Mucosa of descending colon (tissue), 3 donors: ENCODE measurements around the gene MFGE8. TPM values are rescaled to one million over a fixed set of nuclear protein-coding genes. Genes with fewer than 3 reads are reported as not detected.
A peak's percentile ranks its signal among the peaks of the same experiment; 100 is the strongest.

Experiments
- ATAC-seq: fragments of 200-7000 bp; cut with Tn5 transposase; one replicate; pipeline ENCODE4 v1.9.1; 2020; ENCODE audit warnings: mild to moderate bottlenecking, moderate library complexity
- DNase-seq, 3 donors: peaks; one replicate each; pipeline ENCODE4 v3.0.0-alpha.2; 2020
- H3K36me3 ChIP-seq: fragments of 200-600 bp; one replicate; pipeline ENCODE4 v1.8.0; 2021; ENCODE audit warnings: low read depth, mild to moderate bottlenecking
- H3K4me1 ChIP-seq: fragments of 200-600 bp; one replicate; pipeline ENCODE4 v1.8.0; 2021; ENCODE audit warnings: low read depth, mild to moderate bottlenecking
- H3K4me3 ChIP-seq: fragments of 200-600 bp; one replicate; pipeline ENCODE4 v1.8.0; 2021; ENCODE audit warnings: mild to moderate bottlenecking
- H3K9me3 ChIP-seq: fragments of 200-600 bp; one replicate; pipeline ENCODE4 v1.8.0; 2021; ENCODE audit warnings: mild to moderate bottlenecking
- intact Hi-C, 2 donors: fragments of 100-400 bp; cut with DNase I in 1 of 2; cut with micrococcal nuclease in 1 of 2; formaldehyde crosslinking; loops; one replicate each; pipeline versions ENCODE4 v1.11.0 to v1.11.1; 2022; cut with DNase I, micrococcal nuclease
- total RNA-seq, 3 donors: library from RNA; stranded (reverse); fragmentation: NEBNext Ultra II Directional in 2 of 3; extraction: Animal tissue kit (Norgen Biotek cat#: 25700) in 2 of 3; gene quantifications; one replicate each; pipeline versions ENCODE4 v1.2.1 to v1.2.4, GENCODE V29; 2021 to 2023
- TF ChIP-seq, protein P1 (sequence below): fragments of 200-600 bp; IDR thresholded peaks from one replicate; pipeline ENCODE4 v1.8.0; 2022; ENCODE audit warnings: antibody characterized with exemption, mild to moderate bottlenecking
- donor health status: DM: no; HTN: no; CAD: no; lungs with moderate emphysema.
- donor health status: DM: no; HTN: no; CAD: no.
- donor health status: DM: no; HTN: yes; CAD: no.

The MFGE8 gene
- total RNA-seq, 3 donors from 2014 or later = 24.2 to 102 (median 66.7) TPM

DNA sequence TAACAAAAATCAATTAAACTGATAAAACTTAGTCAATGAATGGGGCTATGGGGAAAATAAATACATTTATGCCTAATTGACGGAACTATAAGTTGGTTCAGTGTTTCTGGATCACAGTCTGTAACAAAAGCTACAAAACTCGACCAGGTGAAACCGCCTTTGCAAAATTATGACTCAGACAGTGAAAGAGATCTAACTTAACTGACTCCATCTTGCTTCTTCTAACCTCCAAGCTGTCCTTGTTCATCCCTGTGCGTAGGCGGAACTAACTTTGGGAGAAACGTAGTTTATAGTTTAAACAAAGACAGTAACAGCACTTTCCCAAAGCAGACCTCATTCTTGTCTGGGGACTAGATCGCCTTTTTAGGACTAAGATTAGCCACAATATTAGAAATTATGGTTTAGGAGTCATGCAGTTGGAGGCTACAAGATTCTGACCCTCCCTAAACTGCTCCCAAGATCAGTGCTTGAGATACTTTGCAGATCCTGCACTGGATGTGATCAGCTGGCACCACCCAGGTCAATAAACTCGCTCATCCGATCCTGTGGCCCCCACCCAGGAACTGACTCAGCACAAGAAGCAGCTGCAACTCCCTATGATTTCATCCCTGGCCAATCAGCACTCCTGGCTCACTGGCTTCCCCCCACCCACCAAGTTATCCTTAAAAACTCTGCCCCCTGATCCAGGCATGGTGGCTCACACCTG is 7.2 kb upstream of the MFGE8 start:
- Histone ChIP-seq H3K36me3 (no peaks in the 10 kb centered on the region), H3K9me3 (no peaks in the 10 kb centered on the region), H3K4me1 (no peaks in the 10 kb centered on the region), H3K4me3 (no peak overlapping the region)
- TF ChIP-seq, protein P1, sequence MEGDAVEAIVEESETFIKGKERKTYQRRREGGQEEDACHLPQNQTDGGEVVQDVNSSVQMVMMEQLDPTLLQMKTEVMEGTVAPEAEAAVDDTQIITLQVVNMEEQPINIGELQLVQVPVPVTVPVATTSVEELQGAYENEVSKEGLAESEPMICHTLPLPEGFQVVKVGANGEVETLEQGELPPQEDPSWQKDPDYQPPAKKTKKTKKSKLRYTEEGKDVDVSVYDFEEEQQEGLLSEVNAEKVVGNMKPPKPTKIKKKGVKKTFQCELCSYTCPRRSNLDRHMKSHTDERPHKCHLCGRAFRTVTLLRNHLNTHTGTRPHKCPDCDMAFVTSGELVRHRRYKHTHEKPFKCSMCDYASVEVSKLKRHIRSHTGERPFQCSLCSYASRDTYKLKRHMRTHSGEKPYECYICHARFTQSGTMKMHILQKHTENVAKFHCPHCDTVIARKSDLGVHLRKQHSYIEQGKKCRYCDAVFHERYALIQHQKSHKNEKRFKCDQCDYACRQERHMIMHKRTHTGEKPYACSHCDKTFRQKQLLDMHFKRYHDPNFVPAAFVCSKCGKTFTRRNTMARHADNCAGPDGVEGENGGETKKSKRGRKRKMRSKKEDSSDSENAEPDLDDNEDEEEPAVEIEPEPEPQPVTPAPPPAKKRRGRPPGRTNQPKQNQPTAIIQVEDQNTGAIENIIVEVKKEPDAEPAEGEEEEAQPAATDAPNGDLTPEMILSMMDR = no peak
- intact Hi-C loops = no loop called here
- no peak for ATAC-seq
- no peak for DNase-seq

DNA sequence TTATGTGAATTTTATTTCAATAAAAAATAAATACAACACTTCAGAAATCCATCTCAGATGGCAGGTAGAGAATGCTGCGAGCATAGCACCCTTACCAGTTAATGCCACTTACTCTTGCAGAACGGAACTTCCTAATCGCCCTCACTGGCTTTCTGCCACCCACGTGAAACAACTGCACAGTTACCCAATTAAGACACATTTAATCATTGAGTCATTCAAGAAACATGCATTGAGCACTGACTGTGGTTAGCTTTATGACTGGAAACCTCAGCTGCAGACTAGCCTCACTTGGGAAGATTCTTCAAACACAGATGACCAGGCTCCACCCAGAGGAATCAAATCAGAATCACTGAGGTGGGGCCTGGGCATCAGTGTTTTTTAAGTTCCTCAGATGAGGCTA is 5.6 kb upstream of the MFGE8 start:
- TF ChIP-seq, protein P1 = no peak
- H3K4me1 ChIP-seq = no peaks in the 10 kb centered on the region
- ATAC-seq (peak; percentile 51), DNase-seq (no peak)
- no peak overlapping the region for H3K4me3 ChIP-seq
- H3K9me3 ChIP-seq = no peaks in the 10 kb centered on the region
- no peaks in the 10 kb centered on the region for H3K36me3 ChIP-seq
- intact Hi-C loops = no loop called here

DNA sequence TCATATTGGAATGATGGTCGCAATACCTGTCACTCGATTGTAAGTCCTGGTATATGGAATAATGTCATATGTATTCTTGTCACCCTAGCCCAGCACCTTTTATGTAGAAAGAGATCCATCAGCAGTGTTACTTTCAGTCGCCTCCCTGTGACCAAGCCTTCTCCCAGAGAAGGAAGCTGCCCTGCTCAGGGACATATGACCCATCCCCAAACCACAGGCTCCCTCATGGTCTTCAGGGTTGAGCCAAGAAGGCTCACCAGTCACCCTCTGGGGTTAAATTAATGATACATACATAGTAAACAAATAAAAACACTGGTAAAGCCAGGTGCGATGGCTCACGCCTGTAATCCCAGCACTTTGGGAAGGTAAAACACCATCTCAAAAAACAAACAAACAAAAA is 4.6 kb upstream of the MFGE8 start:
- ATAC-seq = no peak
- TF ChIP-seq, protein P1 = no peak
- Histone ChIP-seq H3K4me1 (no peaks in the 10 kb centered on the region), H3K9me3 (no peaks in the 10 kb centered on the region), H3K36me3 (no peaks in the 10 kb centered on the region), H3K4me3 (no peak overlapping the region)
- intact Hi-C loops = no loop called here
- DNase-seq = no peak

DNA sequence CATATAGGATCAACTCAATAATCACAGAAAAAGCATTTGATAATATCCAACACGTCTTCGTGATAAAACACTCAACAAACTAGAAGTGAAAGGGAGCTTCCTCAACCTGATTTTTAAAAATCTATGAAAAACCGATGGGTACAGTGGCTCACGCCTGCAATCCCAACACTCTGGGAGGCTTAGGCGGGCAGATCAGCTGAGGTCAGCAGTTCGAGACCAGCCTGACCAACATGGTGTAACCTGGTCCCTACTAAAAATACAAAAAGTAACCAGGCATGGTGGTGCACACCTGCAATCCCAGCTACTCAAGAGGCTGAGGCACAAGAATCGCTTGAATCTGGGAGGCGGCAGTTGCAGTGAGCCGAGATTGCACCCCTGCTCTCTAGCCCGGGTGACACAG is 2.2 kb upstream of the MFGE8 start:
- no peak for ATAC-seq
- intact Hi-C loops = no loop called here
- Histone ChIP-seq H3K4me3 (no peak overlapping the region), H3K4me1 (no peaks in the 10 kb centered on the region), H3K36me3 (no peaks in the 10 kb centered on the region), H3K9me3 (no peaks in the 10 kb centered on the region)
- DNase-seq = no peak
- TF ChIP-seq, protein P1 = no peak

DNA sequence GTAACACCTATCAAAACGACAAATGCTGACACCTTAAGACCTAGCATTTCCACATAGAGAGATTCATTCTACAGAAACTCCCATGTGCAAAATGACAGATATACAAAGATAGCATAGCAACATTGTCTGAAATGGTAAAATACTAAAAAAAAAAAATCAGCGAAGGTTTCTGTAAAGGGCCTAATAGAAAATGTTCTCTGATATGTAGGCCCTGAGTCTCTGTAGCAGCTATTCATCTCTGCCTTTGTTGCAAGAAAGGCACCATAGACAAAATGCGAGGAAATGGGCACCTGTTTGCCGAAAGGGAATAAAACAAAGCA is 631 bp upstream of the MFGE8 start:
- Histone ChIP-seq H3K4me1 (no peaks in the 10 kb centered on the region), H3K9me3 (no peaks in the 10 kb centered on the region), H3K36me3 (no peaks in the 10 kb centered on the region), H3K4me3 (no peak overlapping the region)
- intact Hi-C loops = no loop called here
- no peak for ATAC-seq
- TF ChIP-seq, protein P1 = no peak
- no peak for DNase-seq

DNA sequence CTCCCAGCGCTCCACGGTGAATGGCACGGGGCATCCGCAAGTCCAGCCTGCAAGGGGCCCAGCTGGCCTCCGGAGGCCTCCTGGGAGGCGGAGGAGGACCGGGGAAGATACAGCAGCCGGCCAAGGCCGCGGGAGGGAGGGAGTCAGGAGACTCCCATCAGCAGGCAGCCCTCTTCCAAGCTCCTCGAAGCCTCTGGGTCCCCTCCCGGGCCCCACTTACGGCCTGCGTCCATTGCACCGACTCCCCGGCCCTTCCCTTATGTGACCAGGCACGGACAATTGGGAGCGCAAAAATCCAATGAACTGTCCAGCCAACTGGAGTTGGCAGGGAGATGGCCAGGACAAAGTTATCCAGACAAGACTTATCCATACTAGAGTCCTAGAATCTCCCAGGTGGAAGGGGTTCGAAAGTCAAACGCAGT is 668 bp downstream of the MFGE8 start:
- Histone ChIP-seq H3K4me1 (no peaks in the 10 kb centered on the region), H3K36me3 (no peaks in the 10 kb centered on the region), H3K9me3 (no peaks in the 10 kb centered on the region), H3K4me3 (peak overlapping the region; percentile 27)
- ATAC-seq (peak; percentile 3), DNase-seq (no peak)
- TF ChIP-seq, protein P1 = no peak
- intact Hi-C loops = no loop called here
